GM13976 (cell line): ENCODE results near the gene MDM1.
A peak's percentile ranks its signal among the peaks of the same experiment; 100 is the strongest.

Experiments
- DNase-seq: peaks from one replicate; pipeline ENCODE4 v3.0.0; 2012; ENCODE audit warnings: low spot score
- in situ Hi-C: fragments of 300-500 bp; cut with MboI; formaldehyde crosslinking; loops from one replicate; pipeline ENCODE4 v1.12.0; 2022; ENCODE audit warnings: low sequenced_read_pairs, mixed read lengths, inconsistent platforms; ENCODE audit not compliant: unreplicated experiment
- TF ChIP-seq, protein P1 (sequence below): IDR thresholded peaks from 2 replicates; pipeline ENCODE4 v1.5.1; 2012; ENCODE audit warnings: borderline replicate concordance, mild to moderate bottlenecking; ENCODE audit not compliant: insufficient read depth; ENCODE audit errors: extremely low read depth, missing control alignments, control extremely low read depth

MDM1 gene

DNA sequence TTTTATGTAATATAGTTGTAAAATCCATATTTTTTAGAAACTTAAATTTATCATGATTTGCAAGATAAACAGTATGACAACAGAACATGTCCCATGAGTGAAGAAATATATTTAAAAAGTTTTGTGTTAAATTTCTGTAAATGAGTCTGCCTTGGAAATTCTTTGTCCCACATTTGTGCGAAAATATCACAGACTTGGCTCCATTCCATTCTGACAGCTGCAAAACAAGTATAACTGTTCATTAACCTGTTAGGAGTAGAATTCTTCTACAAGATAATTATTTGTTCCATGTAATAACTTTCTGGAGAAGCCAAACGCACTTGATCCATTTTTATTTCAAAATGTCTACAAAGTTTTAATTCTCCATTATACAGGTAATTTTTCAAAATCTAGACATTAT, 37.9 kb downstream of the MDM1 start:
- TF ChIP-seq, protein P1, sequence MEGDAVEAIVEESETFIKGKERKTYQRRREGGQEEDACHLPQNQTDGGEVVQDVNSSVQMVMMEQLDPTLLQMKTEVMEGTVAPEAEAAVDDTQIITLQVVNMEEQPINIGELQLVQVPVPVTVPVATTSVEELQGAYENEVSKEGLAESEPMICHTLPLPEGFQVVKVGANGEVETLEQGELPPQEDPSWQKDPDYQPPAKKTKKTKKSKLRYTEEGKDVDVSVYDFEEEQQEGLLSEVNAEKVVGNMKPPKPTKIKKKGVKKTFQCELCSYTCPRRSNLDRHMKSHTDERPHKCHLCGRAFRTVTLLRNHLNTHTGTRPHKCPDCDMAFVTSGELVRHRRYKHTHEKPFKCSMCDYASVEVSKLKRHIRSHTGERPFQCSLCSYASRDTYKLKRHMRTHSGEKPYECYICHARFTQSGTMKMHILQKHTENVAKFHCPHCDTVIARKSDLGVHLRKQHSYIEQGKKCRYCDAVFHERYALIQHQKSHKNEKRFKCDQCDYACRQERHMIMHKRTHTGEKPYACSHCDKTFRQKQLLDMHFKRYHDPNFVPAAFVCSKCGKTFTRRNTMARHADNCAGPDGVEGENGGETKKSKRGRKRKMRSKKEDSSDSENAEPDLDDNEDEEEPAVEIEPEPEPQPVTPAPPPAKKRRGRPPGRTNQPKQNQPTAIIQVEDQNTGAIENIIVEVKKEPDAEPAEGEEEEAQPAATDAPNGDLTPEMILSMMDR: no peak
- DNase-seq: no peak
- in situ Hi-C loops: no loop called here

DNA sequence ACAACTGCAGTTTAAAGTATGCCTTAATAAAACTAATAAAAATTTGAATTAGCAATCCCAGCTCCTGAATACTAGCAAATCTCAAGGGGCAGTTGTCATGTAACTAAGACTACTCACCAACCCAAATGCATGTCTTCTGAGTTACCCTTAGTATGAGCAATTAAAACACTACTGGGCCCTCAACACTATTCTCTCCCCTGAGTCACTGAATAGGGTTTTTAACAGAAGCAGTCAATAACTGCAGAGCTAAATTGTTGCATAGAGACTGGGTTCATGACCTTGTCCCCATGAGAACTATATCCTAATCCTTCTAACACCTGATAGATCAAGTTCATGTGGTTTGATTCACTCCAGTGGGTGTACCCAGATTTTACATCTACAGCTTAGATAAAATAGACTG, 38.8 kb downstream of the MDM1 start:
- DNase-seq: no peak
- in situ Hi-C loops: no loop called here
- TF ChIP-seq, protein P1: no peak

GRCh38 chr12:68292151-68292943, 39.8 kb downstream of the MDM1 start:
- in situ Hi-C loops: no loop called here
- TF ChIP-seq, protein P1: no peak
- no peak for DNase-seq

GRCh38 chr12:68291396-68292036, 40.6 kb downstream of the MDM1 start:
- in situ Hi-C loops: no loop called here
- no peak for DNase-seq
- TF ChIP-seq, protein P1: no peak

DNA sequence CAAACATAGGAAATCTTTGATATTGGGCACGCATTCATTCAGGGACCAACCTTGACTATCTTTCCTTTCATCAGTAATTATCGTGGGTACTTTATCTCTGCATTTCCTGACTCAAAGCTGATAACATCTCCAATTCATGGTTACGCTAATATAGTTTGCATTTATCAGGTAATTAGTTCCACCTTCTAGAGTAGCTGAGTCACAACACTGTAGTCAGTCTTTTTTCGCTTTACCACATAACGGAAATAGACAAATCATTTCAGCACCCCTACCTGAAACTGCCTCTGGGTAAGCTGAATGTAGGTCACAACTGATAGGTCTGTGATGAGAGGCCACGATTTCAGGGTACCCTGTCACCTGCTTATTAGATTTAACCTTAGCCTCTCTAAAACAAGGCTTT, 42.0 kb downstream of the MDM1 start:
- in situ Hi-C loops: no loop called here
- TF ChIP-seq, protein P1: no peak
- peak; percentile 48 for DNase-seq

GRCh38 chr12:68287106-68287505, 45.1 kb downstream of the MDM1 start:
- in situ Hi-C loops: no loop called here
- no peak for DNase-seq
- TF ChIP-seq, protein P1: no peak
